H1 (cell line): ENCODE data around the gene MAGI3.

Source experiments
- EZH2 ChIP-seq: fragments of 200-600 bp; sonication (generic); IDR thresholded peaks from 2 replicates; pipeline ENCODE4 v1.7.1; 2012; ENCODE audit warnings: low read depth, mild to moderate bottlenecking, moderate library complexity, low read length, inconsistent platforms; ENCODE audit not compliant: severe bottlenecking
- TF ChIP-seq, protein P1 (sequence below): IDR thresholded peaks from 2 replicates; pipeline ENCODE4 v1.6.1; 2012; ENCODE audit warnings: inconsistent platforms
- TF ChIP-seq, protein P2 (sequence below), 3 experiments: IDR thresholded peaks; 1 replicate in 2 of 3; 2 replicates in 1 of 3; pipeline versions ENCODE4 v1.5.1 to v1.6.1; 2011; ENCODE audit warnings: low read length in 3 of 3, mild to moderate bottlenecking in 3 of 3, inconsistent platforms in 2 of 3, low read depth in 1 of 3, moderate library complexity in 1 of 3; ENCODE audit not compliant: insufficient read depth in 1 of 3; ENCODE audit errors: control extremely low read depth in 1 of 3

- TF ChIP-seq, protein P1, sequence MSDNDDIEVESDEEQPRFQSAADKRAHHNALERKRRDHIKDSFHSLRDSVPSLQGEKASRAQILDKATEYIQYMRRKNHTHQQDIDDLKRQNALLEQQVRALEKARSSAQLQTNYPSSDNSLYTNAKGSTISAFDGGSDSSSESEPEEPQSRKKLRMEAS, result no peak
- TF ChIP-seq EZH2, result no peak
- TF ChIP-seq, protein P2, sequence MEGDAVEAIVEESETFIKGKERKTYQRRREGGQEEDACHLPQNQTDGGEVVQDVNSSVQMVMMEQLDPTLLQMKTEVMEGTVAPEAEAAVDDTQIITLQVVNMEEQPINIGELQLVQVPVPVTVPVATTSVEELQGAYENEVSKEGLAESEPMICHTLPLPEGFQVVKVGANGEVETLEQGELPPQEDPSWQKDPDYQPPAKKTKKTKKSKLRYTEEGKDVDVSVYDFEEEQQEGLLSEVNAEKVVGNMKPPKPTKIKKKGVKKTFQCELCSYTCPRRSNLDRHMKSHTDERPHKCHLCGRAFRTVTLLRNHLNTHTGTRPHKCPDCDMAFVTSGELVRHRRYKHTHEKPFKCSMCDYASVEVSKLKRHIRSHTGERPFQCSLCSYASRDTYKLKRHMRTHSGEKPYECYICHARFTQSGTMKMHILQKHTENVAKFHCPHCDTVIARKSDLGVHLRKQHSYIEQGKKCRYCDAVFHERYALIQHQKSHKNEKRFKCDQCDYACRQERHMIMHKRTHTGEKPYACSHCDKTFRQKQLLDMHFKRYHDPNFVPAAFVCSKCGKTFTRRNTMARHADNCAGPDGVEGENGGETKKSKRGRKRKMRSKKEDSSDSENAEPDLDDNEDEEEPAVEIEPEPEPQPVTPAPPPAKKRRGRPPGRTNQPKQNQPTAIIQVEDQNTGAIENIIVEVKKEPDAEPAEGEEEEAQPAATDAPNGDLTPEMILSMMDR (IDR thresholded peaks at IDR 0.05; ENCODE audit: control extremely low read depth in 1 of 3, insufficient read depth in 1 of 3, low read depth in 1 of 3, low read length in 3 of 3), result no peak
Observed at GRCh38 chr1:113686891-113687618, 296.7 kb downstream of the MAGI3 start.
